SK-N-MC (cell line): Measurements from ENCODE around the gene ATP6V0A1.

Experiments
- DNase-seq: peaks from one replicate; pipeline ENCODE4 v3.0.0-alpha.2; 2011; ENCODE audit warnings: low read depth, low spot score
- H3K27ac ChIP-seq: fragments of 200-600 bp; sonication (generic); 2 replicates; pipeline ENCODE4 v1.5.1; 2016; ENCODE audit warnings: mixed run types
- H3K36me3 ChIP-seq: fragments of 200-600 bp; sonication (generic); 2 replicates; pipeline ENCODE4 v1.6.1; 2017; ENCODE audit warnings: antibody characterized with exemption, low read length, mixed read lengths; ENCODE audit not compliant: insufficient read depth
- H3K4me3 ChIP-seq: fragments of 200-600 bp; sonication (generic); 2 replicates; pipeline ENCODE4 v1.5.1; 2016
- H3K9ac ChIP-seq: fragments of 200-600 bp; sonication (generic); 2 replicates; pipeline ENCODE4 v1.8.0; 2017; ENCODE audit warnings: mixed run types, mixed read lengths; ENCODE audit not compliant: insufficient read length
- H3K9me3 ChIP-seq: fragments of 200-600 bp; sonication (generic); 2 replicates; pipeline ENCODE4 v1.6.1; 2017; ENCODE audit warnings: low read depth, mild to moderate bottlenecking, antibody characterized with exemption, low read length, moderate library complexity, mixed read lengths
- EZH2 ChIP-seq: fragments of 200-600 bp; sonication (generic); IDR thresholded peaks from one replicate; pipeline ENCODE4 v1.6.1; 2017; ENCODE audit warnings: antibody characterized with exemption
- FOXP2 ChIP-seq: optimal IDR thresholded peaks from 2 replicates; pipeline ENCODE3; 2011; ENCODE audit warnings: mild to moderate bottlenecking, moderate library complexity; ENCODE audit not compliant: insufficient read depth; ENCODE audit errors: extremely low read length, control extremely low read depth
- POLR2AphosphoS5 ChIP-seq: IDR thresholded peaks from 2 replicates; pipeline ENCODE4 v1.6.1; 2012; ENCODE audit warnings: mild to moderate bottlenecking, low read depth, low read length, borderline replicate concordance

ATP6V0A1 gene

DNA sequence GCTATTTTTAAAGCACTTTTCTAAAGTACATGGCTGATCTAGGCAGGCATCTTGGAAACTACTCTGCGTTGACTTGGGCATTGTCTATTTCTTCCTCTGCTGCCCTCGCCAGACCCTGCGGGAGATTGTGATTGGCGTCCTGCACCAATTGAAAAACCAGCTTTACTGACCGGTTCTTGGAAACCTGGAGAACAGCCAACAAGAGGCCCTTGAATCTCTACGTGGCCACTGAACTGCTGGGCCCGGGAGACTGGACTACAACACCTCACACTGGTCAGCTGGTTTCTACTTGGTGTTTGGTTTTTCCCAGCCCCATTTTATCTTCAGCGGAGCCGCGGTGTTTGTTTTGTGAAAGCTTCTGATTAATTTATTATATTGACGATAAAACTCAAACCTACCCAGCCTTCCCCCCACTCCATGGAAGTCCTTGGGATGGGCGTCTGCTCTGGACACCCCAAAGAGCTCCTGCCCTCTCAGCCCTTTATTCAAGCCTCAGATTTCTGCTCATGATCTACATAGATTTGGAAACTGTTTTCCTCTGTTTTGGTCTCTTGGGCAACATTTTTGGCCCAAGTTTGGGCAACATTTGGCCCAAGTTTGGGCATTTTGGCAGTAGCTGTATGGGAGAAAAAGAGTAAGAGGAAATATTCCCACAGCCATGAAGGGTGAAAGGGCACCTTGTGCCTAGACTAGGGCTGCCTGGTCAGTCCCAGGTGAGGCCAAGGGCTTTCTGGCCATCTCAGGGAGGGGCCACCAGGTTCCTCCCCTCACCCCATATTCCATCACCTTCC lies 113.0 kb downstream of the ATP6V0A1 start:
- no peak overlapping the region for H3K9ac ChIP-seq
- H3K4me3 ChIP-seq = no peak overlapping the region
- DNase-seq = no peak

More for the DNA sequence above, 113.0 kb downstream of the ATP6V0A1 start:
- no peaks in the 10 kb centered on the region for H3K9me3 ChIP-seq
- TF ChIP-seq EZH2 (no peak), POLR2AphosphoS5 (no peak), FOXP2 (no peak)
- H3K36me3 ChIP-seq = peaks cover 71% of the 10 kb centered on the region
- H3K27ac ChIP-seq = no peak overlapping the region
